MCF 10A (cell line): Measurements from ENCODE around the gene ARFGAP1. TPM values are rescaled to one million over a fixed set of nuclear protein-coding genes. Genes with fewer than 3 reads are reported as not detected.

ENCODE experiments used
- BruUV-seq: library from RNA; stranded (reverse); fragments of 400-500 nt; replicated peaks from 2 replicates; lab custom pipeline; 2021; lab: Mats Ljungman, UMichigan
- CTCF ChIA-PET: fragments of 300-600 bp; sonication (Branson Sonifier 250); formaldehyde crosslinking; extraction: SDS; loops from one replicate; lab custom pipeline; 2021; ENCODE audit warnings: antibody characterized with exemption, inconsistent platforms; lab: Yijun Ruan, JAX
- POLR2A ChIA-PET: fragments of 300-600, 350-650 bp; sonication (Branson Sonifier 250); formaldehyde crosslinking; extraction: SDS; loops from one replicate; lab custom pipeline; 2020; ENCODE audit warnings: antibody characterized with exemption, inconsistent platforms; lab: Yijun Ruan, JAX
- DNase-seq: peaks from one replicate; pipeline ENCODE4 v3.0.0-alpha.2; 2018; ENCODE audit not compliant: unreplicated experiment
- H3K27ac Mint-ChIP-seq: one replicate; pipeline ENCODE4 v1.8.0; 2022; ENCODE audit warnings: mild to moderate bottlenecking, low read depth, mixed read lengths; ENCODE audit not compliant: unreplicated experiment
- H3K27me3 Mint-ChIP-seq: one replicate; pipeline ENCODE4 v1.8.0; 2022; ENCODE audit warnings: mixed read lengths; ENCODE audit not compliant: insufficient read depth, unreplicated experiment
- H3K36me3 Mint-ChIP-seq: one replicate; pipeline ENCODE4 v1.8.0; 2022; ENCODE audit warnings: mild to moderate bottlenecking, moderate library complexity, mixed read lengths; ENCODE audit not compliant: insufficient read depth, unreplicated experiment
- H3K4me1 Mint-ChIP-seq: one replicate; pipeline ENCODE4 v1.8.0; 2022; ENCODE audit warnings: mixed read lengths; ENCODE audit not compliant: insufficient read depth, unreplicated experiment
- H3K4me3 Mint-ChIP-seq: one replicate; pipeline ENCODE4 v1.8.0; 2022; ENCODE audit warnings: mild to moderate bottlenecking, moderate library complexity, mixed read lengths; ENCODE audit not compliant: unreplicated experiment
- H3K9me3 Mint-ChIP-seq: one replicate; pipeline ENCODE4 v1.8.0; 2022; ENCODE audit warnings: mixed read lengths; ENCODE audit not compliant: unreplicated experiment
- CTCF ChIP-seq: fragments of 200-600 bp; IDR thresholded peaks from one replicate; pipeline ENCODE4 v1.8.0; 2022; ENCODE audit warnings: antibody characterized with exemption, mild to moderate bottlenecking; ENCODE audit not compliant: unreplicated experiment
- intact Hi-C: fragments of 100-400 bp; cut with micrococcal nuclease; formaldehyde crosslinking; loops from 2 replicates; pipeline ENCODE4 v1.14.1; 2022
- total RNA-seq: library from RNA; stranded (reverse); gene quantifications from 2 replicates; pipeline ENCODE4 v1.2.3, GENCODE V29; 2022

ARFGAP1 gene
- total RNA-seq, 1 experiment from 2014 or later = 93.6 TPM

- Mint-ChIP-seq H3K27me3 (no peaks in the 10 kb centered on the region), H3K27ac (no peak overlapping the region), H3K36me3 (peaks cover 34% of the 10 kb centered on the region), H3K4me3 (no peak overlapping the region), H3K9me3 (no peaks in the 10 kb centered on the region), H3K4me1 (no peaks in the 10 kb centered on the region)
- no TSS peak for BruUV-seq
- no peak for DNase-seq
- intact Hi-C loops = no loop called here
- TF ChIP-seq CTCF = no peak
- ChIA-PET CTCF (interaction anchor here (0.8 to 1.2 kb wide), 2 partner anchors 22 to 65 kb away, joined by 3 to 7 read pairs; no protein-coding TSS in a partner anchor), POLR2A (interaction anchor here (0.8 kb wide), 1 partner anchor 208 kb away, joined by 3 read pairs; no protein-coding TSS in a partner anchor)
Observed at GRCh38 chr20:63288581-63289251, 16.1 kb downstream of the ARFGAP1 start.

DNA sequence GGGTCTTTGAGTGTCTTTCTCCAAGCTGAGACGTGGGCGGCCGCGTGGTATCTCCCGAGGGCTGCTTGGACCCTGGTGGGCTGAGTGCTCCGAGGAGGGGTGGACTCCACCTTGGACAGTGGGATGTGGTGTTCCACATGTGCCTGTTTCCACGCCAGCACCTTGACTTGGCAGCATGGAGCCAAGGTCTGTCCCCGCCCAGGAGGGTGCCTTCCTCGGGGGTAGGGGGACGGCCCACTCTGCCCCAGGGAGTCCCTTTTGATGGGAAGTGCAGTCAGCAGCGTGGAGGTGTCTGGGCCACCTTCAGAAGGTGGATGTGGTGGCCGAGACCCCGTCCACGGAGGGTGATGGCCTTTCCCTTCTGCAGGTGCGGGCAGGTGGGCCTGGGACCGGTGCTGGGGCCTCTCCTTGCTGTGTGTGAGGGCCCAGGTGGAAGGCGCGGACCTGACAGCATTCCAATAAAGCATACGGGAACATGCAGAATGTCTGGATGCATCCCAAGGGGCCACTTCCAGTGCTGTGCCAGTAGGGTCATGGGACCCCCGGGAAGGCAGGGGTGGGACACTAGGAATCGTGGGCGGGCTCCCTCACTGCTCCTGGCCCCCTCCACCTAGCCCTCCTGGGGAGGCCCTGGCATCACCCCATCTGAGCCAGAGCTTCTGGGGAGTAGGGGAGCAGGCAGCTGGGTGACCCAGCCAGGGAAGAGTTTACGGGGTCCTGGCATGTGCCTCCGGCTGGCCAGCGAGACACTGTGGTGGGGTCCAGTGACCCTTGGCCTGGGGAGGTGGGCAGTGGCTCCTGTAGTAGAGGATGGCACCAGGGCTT is 16.9 kb downstream of the ARFGAP1 start:
- Mint-ChIP-seq H3K4me1 (no peaks in the 10 kb centered on the region), H3K27me3 (peaks cover 2% of the 10 kb centered on the region), H3K9me3 (no peaks in the 10 kb centered on the region), H3K36me3 (peaks cover 32% of the 10 kb centered on the region), H3K4me3 (no peak overlapping the region), H3K27ac (no peak overlapping the region)
- BruUV-seq = TSS peak; percentile 42
- CTCF ChIA-PET = interaction anchor here (0.6 to 1.2 kb wide), 2 partner anchors 65 to 66 kb away, joined by 3 to 7 read pairs; no protein-coding TSS in a partner anchor
- intact Hi-C loops = no loop called here
- no peak for TF ChIP-seq CTCF
- POLR2A ChIA-PET = no interaction called here
- DNase-seq = no peak

- POLR2A ChIA-PET = interaction anchor here (0.6 kb wide), 1 partner anchor 433 kb away, joined by 3 read pairs; no protein-coding TSS in a partner anchor
- Mint-ChIP-seq H3K4me1 (no peaks in the 10 kb centered on the region), H3K27ac (no peak overlapping the region), H3K27me3 (peaks cover 9% of the 10 kb centered on the region), H3K4me3 (no peak overlapping the region), H3K36me3 (peaks cover 28% of the 10 kb centered on the region), H3K9me3 (no peaks in the 10 kb centered on the region)
- intact Hi-C loops = no loop called here
- DNase-seq = no peak
- TF ChIP-seq CTCF = no peak
- CTCF ChIA-PET = interaction anchor here (0.8 to 1.4 kb wide), 2 partner anchors 66 to 69 kb away, joined by 4 to 5 read pairs; no protein-coding TSS in a partner anchor
- BruUV-seq = no TSS peak
Observed at GRCh38 chr20:63290136-63290676, 17.6 kb downstream of the ARFGAP1 start.
